Dermis blood vessel endothelial cell (primary cell): ENCODE data around the gene SORCS1. TPM values are rescaled to one million over a fixed set of nuclear protein-coding genes. Genes with fewer than 3 reads are reported as not detected.

ENCODE experiments used
- DNase-seq: peaks from one replicate; pipeline ENCODE4 v3.0.0; 2010
- total RNA-seq: library from RNA; depleted of rRNA; stranded (reverse); fragments of >200 nt; gene quantifications from 2 replicates; pipeline ENCODE4 v1.2.3, GENCODE V29; 2014

SORCS1 gene
- total RNA-seq, 1 donor from 2014 or later, result not detected

DNA sequence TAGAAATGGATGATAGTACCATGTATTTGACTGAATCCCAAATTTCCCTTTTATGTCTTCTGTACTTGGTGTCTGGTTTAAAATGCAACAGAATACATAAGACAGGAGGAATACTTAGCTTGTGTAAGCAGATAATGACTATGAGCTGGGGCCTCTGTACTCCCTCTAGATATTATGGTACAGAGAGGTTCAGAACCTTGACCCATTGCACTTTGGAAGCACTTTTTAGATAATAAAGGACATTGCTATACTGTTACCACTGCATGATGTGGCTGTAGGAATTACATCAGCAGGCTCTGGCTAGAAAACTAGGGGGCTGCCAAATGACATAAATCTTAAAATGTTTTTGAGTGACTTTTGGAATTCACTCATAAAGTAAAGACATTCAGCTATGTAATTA lies 526.6 kb downstream of the SORCS1 start:
- no peak for DNase-seq

DNA sequence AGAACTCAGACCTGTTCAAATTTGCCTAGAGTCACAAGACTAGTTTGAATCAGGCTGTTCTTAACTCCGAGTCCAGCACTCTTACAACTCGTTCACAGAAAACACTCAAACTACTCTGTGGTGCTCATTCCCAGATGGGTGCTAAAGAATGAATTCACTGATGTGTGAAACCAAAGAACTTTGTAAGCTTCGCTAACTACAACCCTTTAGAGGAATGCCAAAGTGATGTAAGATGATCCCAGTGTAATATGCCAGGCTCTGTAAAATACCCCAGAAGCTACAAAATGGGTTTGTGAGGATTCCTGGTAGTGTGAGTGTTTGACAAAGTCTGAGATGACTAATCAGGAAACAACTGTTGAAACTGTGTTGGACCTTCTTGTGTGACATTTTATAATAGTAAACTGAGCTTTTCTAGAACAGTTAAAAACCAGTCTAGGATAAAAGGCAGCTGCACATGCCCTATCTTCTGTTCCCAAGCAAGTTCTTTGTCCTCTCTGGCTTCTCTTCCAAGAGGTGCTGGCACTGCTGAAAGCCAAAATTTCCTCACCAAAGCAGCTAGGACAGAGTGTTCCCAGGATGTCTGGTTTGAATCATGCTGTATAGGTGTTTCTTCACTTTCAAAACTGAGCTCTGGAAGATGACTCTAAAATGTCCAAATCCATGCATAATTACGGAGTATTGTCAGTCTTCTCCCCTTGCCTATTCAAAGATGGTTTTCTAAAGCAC lies 527.6 kb downstream of the SORCS1 start:
- no peak for DNase-seq

DNA sequence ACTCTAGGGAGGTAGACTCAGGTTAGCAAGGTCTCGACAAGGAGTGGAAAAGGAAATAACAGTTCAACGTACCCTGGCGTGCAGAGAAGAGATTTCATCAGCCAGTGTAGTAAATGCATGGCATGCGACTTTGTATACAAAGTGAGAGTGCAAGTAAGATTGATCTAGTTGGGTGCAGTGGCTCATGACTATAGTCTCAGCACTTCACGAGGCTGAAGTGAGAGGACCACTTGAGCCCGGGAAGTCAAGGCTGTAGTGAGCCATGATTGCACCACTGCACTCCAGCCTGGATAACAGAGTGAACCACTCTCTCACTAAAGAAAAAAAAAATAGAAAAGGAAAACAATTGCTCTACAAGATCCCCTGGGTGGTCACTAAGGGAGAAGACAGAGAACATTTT lies 528.6 kb downstream of the SORCS1 start:
- no peak for DNase-seq

DNA sequence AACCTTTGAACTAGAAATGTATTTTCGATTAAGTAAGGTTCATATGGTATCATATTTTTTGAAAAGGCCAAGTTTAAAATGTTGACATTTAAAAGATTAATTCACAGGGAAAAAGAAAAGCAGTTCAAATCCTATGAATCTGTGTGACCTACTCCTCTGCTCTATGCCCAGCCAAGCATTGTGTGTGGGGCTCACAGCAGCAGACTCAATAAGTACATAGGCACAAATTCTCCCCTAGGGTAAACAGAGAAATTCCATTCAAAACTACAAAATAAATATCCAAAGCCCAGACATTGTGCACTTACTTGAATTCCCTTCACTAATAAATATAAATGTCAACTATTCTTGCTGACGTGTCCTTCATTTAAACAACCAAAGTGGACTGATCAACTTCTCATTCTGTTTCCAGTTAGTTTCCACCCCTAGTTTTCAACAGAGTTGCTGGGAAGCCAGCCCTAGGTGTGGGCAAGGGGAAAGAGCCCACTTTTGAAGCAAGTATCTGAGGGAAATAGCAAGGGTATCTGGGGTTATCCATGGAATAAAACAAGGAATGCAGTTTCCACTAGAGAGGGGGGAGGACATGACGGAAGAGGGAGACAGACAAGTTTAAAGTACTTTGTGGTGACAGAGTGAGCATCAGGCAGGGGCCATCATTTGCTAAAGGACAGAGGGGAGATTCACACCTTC lies 533.3 kb downstream of the SORCS1 start:
- DNase-seq, result no peak

DNA sequence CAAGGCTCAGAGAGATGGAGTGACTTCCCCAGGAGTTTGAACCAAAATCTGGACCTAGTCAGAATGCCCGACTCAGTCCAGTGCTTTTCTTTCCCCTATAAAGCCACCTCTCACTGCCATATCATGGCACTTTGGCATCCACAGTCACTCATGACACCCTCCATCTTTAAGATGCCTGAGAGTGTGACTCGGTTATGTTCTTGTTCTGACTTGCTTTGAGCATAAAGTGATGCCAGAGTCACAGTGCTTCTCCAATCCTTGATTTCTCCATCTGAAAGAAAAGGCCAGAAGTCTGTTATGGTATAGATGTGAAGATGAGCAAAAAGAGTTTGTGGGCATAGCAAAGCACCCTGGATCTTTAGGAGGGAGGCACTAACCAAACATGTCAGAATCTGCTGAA lies 538.1 kb downstream of the SORCS1 start:
- DNase-seq, result no peak

DNA sequence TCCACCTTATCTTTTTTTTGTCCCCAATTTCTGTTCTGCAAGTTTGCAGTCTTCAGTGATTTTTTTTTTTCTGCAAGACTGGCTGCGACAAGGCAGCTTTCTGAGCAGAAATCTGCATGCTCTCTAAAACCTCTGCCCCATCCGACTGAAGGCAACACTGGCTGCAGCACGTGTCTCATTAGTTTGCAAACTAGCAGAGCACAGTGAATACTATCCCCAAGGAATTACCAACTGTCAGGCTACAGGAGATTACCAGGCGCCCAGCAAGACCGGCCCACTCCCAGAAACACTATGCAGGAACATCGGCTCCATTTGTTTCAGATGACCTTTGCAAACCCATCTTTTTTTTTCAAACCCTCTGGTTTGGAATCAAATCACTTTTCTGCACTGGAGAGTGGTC lies 538.8 kb downstream of the SORCS1 start:
- no peak for DNase-seq

DNA sequence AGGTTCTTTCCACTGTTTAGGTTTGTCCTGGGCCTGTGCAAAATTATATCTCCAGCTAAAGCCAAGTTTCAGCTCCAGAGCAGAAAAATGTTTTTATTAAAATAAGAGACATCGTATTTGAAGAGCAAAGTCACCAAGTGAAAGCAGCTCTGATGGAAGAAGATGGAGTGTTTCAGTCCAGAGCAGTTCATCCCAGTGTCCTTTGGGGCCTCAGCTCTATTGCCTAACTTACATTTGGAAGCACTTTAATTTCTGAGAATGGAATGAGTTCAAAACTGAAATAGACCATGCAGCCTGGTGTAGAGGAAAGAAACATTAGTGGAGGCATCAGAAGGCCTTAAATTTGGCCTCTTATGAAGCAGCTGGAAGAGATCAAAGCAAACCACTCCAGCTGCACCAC lies 545.2 kb downstream of the SORCS1 start:
- no peak for DNase-seq

DNA sequence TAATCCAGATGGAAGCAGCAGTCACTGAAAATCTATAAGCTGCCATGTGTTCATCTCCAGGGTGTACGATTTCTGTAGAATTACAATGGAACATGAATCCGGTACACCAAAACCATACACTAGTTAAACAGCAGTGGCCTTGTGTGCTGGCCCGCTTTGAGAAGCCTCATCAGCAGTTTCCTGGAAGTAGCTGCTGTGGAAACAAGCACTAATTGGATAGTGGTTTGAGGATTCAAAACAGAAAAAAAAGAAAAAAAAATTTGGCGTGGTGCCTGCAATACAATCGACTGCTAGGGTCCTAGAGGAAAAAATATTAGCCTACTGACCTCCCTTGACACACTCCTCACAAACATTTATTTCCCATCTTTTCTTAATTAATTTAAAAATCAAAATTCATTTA lies 545.9 kb downstream of the SORCS1 start:
- no peak for DNase-seq

DNA sequence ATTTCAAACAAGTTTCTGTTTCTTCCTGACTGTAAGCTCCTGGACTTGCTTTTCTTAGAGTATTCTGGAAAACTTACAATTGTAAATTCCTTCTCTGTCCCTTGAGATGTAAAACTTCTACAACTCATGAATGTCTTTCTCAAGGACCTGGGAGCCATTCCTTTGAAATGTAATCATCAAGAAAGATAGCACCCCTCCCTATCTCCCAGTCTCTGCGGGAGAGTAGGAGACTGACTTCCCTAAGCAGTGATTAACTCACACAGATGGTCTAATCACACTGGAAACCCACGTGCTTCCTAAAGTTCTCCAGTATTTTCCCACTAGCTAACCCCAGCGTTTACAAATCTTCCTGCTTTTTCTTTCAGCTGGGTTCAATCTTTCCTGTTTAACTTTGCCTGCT lies 549.4 kb downstream of the SORCS1 start:
- DNase-seq, result no peak

DNA sequence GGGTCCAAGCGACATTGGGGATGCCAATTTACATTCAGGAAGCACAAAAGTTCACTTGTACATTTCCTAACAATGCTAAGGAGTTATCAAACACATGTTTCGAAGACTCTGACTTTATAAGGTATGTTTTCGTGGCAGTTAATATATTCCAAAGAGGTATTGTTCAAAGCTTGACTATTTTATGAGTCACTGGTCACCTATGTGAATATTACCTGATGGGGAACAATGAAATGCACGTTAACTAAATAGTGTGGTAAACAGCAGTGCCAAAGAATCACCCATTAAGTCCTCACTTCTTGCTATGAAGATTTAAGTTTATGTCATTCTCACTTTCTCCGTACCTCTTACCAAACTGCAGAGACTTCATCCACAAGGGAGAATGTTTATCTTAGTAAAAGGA lies 550.2 kb downstream of the SORCS1 start:
- no peak for DNase-seq

DNA sequence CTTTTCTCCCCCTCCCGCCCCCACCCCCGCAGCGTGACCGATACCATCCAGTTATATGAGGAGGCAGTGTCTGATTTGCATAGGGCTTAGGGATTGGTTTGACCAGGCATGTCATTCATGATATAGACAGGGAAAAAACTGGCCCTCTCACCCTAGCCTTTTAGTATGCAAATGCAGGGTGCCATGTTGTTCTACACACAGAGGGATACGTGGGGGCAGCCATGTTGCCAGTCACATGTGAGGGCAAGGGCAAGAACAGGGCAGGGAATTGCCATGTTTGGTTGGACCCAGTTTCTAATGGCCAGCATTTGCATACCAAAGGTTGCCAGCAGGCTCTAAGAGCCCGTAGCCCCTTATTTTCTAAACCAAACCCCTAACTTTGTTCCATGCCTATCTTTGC lies 552.1 kb downstream of the SORCS1 start:
- no peak for DNase-seq

DNA sequence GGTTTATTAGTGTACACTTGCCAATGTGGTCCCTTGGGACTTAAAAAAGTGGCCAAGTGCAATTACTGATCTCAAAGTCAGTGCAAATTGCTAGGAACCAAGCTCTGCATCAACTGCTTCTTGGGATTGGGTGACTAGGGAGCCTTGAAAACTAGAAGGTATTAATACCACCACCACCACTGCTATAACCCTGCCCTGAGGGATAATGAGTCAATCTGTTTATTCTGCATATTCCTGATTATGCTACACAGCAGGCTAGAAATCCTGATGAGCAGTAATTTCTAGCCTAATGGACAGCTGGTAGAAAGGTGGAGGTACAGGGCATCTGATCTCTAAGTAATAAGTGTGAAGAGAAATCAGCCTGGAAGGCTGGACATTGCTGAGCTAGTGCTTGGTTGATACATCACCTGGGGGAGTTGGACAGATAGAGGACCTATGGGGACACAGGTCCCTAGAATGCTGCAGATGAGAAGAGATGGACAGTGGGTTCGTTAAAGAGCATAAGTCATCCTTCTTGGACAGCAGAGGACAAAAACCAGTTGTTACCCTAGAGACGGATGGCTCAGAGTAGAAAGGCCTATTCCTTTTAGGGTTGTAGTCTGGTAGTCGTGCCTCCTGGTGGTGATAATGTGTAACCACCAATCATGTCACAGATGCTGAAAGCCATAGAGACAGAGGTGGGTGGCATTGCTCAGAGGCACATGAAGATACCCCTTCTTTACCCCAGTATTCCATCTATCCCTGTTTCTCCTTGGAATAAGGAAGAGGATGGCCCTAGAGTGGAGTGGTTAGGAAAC lies 554.8 kb downstream of the SORCS1 start:
- DNase-seq, result no peak

DNA sequence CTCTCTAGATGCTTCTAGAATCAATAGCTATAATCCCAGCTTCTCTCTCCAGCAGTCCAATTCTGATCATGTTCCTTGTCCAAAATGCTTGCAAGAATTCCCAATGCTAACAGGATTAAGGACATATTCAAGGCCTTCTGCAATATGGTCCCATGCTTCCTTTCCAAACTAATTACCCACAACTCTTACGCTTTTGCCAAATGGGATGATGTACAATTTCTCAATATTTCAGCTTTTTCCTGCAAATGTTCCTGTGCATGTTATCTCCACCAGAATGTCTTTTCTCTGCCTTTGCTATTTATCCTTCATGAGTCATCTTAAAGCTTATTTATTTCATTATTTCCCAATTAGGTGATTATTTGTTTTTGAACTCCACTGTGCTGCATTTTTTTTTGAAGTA lies 556.4 kb downstream of the SORCS1 start:
- no peak for DNase-seq

DNA sequence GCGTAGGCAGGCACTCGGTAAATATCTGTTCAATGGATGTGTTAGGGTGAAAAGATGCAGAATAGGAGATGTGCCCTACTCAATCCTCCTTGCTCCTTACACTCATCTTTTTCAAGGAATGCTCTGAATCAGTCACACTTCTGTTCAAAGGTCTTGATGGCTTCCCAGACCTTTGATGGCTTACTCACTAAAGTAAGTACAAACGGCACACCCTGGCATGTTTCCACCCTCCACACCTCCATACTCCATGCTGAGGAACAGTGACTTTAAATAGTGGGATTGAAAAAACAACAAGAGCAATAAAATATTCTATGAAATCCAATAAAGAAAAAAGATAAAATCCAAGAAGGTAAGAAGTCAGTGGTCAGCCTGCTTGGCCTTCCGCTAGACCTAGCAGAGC lies 569.2 kb downstream of the SORCS1 start:
- no peak for DNase-seq

DNA sequence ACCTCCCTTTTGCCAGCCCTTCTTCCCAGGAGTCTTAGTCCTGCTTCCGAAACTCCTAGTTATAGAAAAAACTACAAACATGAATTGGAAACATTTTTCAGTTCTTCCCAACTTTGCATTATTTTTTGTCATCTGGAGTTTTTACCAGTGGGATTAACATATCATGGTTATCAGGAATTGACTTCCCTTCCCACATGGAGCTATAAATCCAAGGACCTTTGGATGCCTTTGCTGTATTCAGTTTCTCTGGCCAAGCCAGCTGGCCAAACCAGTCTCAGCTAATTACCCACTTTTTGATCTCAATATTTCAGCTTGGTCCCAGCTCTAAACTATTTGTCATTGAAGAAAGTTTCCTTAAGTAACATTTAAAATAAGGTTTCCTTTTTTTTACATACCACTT lies 570.6 kb downstream of the SORCS1 start:
- DNase-seq, result no peak

DNA sequence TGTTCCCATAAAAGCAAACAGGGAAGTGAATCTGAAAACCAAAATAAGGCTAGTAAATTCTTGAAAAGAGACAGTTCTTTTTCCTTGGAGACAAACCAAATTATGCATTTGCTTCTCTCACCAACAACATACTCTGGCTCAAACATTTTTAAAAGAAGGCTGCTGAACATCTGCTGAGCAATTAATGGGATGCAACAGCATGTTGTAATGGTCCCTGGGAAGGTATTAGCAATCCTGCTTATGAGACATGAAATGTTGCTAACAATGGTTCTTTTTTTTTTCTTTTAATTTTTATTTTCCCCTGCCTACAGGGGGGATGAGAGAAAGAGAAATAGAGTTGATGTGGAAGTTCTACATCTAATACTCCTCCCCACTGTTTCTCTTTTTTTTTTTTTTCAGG lies 572.1 kb downstream of the SORCS1 start:
- no peak for DNase-seq

DNA sequence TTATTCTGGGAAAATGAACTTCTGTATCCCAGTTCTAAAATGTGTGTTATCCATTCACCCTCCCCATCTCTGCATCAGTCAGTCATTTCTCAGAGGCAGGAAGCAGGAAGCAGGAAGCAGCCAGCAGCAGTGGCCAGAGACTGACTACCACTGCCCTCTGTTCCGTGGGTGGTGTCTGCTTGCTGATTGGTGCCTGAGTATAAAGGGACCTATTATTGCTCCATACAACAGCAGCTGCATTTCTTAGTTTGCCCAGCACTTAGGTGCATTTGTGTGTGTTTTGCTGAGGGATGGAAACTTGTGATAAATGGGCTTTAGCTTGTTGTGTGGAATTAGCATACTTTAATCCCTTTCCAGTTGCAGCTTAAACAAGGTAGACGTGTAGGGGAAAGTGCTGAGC lies 582.2 kb downstream of the SORCS1 start:
- no peak for DNase-seq

DNA sequence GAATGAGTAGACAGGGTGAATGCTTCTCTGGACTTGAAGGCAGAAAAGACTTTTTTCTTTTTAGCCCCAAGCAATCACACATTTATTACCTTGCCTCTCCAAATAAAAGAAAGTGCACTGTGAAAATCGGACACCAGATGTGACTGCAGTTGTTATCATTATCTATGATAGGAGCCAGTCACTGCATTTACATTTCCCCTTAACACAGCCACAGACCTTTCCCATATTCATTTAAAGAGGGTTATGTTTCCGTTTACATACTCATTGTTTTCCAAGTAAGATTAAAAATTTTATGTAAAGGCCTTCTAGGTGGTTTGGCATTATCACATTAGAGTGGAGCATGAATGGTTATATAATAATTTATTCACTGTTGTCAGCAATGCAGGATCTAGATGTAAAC lies 586.8 kb downstream of the SORCS1 start:
- no peak for DNase-seq

DNA sequence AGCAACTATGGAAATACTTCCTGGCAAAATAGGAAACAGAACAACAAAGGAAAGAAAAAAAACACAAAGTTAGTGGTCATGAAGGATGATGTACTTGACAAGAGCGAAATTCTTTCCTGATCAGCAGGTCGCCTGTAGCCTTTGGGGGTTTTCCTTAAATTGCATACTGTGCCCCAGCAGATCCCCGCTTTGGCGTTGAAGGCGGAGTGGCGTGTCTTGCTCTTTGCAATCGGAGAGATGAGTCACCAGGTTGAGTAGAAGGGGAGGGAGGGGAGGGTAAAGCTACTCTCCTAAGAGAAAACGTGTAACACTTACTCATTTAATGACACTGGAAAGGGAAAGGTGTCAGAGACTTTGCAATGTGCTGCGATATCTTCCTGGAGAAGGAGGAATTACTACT lies 587.2 kb downstream of the SORCS1 start:
- no peak for DNase-seq

DNA sequence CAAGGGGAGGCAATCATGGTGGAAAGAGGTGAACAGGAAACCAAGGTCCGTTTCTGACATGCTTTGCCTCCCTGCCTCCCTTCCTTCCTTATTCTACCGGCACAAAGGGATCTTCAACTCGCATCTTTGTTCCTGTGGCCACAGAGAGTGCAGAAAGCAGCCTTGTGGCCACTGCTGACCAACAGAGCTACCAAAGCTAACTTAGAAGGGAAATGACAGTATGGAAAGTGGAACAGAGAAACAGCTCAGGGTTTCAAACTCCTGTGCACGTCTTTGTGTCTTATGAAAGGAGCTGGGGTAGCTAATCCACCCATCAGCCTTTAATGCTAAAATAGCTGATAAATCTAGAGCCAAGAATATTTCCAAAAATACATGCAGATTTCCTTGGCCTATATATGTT lies 588.0 kb downstream of the SORCS1 start:
- DNase-seq, result no peak

DNA sequence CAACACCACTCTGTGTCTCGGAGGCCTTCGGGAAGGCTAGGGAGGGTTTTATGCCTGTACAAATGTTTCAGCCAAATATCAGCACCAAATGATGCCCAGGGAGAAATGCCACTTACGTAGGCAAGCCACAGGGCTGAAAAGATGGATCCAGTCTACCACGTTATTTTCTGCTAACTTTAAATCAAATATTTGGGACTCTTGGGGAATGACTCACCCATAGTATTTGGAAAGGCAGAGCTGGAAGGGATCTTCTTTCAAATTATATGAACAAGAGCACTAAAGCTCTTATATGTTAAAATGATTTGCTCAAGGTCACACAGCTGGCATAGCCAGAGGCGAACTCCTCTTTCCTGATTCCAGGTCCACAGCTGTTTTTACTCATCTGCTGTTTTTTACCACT lies 591.4 kb downstream of the SORCS1 start:
- no peak for DNase-seq

DNA sequence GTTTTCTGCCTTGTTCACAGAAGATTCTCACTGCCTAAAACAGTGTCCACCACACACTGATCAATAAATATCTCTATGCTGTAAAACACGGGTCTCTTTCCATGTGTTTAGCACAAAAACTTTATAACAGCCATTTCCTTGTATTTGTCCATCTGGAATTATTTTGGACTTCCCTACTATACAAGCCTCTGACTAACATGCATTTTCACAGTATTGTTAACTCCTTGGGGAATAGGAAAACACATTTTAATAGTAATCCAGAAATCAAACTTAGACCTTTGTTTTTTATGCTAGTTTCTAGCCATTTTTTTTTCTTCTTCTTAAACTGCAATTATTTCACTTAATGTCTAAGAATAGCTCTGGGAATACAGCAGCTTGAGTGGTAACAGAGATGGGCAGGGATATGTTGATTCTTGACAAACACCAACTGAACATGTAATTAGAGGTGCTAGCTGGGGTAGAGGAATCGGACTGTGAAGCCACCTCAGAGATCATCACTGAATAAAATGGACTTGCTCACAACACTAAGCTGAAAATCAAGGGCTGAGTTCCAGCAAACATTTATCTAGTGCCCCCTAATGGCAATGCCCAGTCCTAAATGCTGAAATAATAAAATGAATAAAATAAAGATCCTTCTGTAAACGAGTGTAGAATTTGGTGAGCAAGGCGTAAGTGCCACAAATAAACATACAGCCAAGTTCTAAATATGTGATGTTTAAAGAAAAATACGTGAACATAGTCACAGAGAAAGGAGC lies 593.1 kb downstream of the SORCS1 start:
- no peak for DNase-seq

DNA sequence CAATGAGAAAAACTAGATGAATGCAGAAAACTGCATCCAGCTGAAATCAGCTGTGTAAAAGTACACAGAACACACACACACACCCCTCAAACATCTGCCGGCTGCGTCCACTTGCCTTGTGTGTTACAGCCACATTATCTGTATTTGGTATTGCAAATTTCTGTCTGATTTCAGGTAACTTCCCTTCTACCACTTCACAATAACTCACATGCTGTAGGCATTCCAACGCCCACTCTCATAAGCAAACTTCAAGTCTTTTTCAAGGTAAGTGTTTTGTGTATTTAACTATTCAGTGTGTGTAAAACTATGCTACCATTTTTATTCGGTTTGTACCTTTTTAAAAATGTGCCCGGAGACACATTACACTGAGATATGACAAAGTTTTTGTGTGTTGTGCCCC lies 594.2 kb downstream of the SORCS1 start:
- no peak for DNase-seq
